H9 (cell line): ENCODE results near the gene PTPRN2. TPM values are rescaled to one million over a fixed set of nuclear protein-coding genes. Genes with fewer than 3 reads are reported as not detected.

Experiments used
- DNase-seq: peaks from one replicate; pipeline ENCODE4 v3.0.0-alpha.2; 2017
- H2AFZ ChIP-seq: one replicate; pipeline ENCODE4 v1.6.1; 2013; ENCODE audit warnings: mild to moderate bottlenecking, low read length, control low read depth, moderate library complexity
- H2AK5ac ChIP-seq: 2 replicates; pipeline ENCODE4 v1.6.1; 2013; ENCODE audit warnings: low read length, control low read depth, mixed read lengths; ENCODE audit not compliant: insufficient read length
- H2BK120ac ChIP-seq: one replicate; pipeline ENCODE4 v1.6.1; 2013; ENCODE audit warnings: low read depth, mild to moderate bottlenecking, low read length, control low read depth, inconsistent platforms; ENCODE audit not compliant: poor library complexity, severe bottlenecking
- H2BK12ac ChIP-seq: 2 replicates; pipeline ENCODE4 v1.6.1; 2013; ENCODE audit warnings: low read length, control low read depth, mixed read lengths, low read depth; ENCODE audit not compliant: insufficient read length
- H2BK15ac ChIP-seq: 2 replicates; pipeline ENCODE4 v1.6.1; 2013; ENCODE audit warnings: low read depth, low read length, control low read depth
- H2BK20ac ChIP-seq: one replicate; pipeline ENCODE4 v1.6.1; 2013; ENCODE audit warnings: low read depth, mild to moderate bottlenecking, low read length, control low read depth, inconsistent platforms; ENCODE audit not compliant: poor library complexity, severe bottlenecking
- H2BK5ac ChIP-seq: 2 replicates; pipeline ENCODE4 v1.6.1; 2013; ENCODE audit warnings: low read length, control low read depth, mixed read lengths; ENCODE audit not compliant: insufficient read length
- H3K14ac ChIP-seq: 2 replicates; pipeline ENCODE4 v1.6.1; 2013; ENCODE audit warnings: low read length, control low read depth; ENCODE audit not compliant: insufficient read depth
- H3K18ac ChIP-seq: 2 replicates; pipeline ENCODE4 v1.6.1; 2013; ENCODE audit warnings: low read depth, mild to moderate bottlenecking, mixed read lengths, low read length, control low read depth; ENCODE audit not compliant: insufficient read length
- H3K23ac ChIP-seq: 2 replicates; pipeline ENCODE4 v1.6.1; 2013; ENCODE audit warnings: low read length, control low read depth, mixed read lengths, low read depth; ENCODE audit not compliant: insufficient read length
- H3K23me2 ChIP-seq: 2 replicates; pipeline ENCODE4 v1.6.1; 2013; ENCODE audit warnings: low read depth, mild to moderate bottlenecking, mixed read lengths, low read length, control low read depth; ENCODE audit not compliant: insufficient read length, poor library complexity, severe bottlenecking
- H3K27ac ChIP-seq: 2 replicates; pipeline ENCODE4 v1.5.1; 2013; ENCODE audit warnings: low read length, control low read depth, mixed read lengths, low read depth; ENCODE audit not compliant: insufficient read length
- H3K27me3 ChIP-seq: 2 replicates; pipeline ENCODE4 v1.6.1; 2013; ENCODE audit warnings: low read length, control low read depth, inconsistent platforms; ENCODE audit not compliant: insufficient read depth
- H3K4ac ChIP-seq: 2 replicates; pipeline ENCODE4 v1.6.1; 2013; ENCODE audit warnings: low read depth, mild to moderate bottlenecking, control low read depth, inconsistent platforms, low read length, moderate library complexity
- H3K4me1 ChIP-seq: 2 replicates; pipeline ENCODE4 v1.6.1; 2013; ENCODE audit warnings: low read length, control low read depth, inconsistent platforms; ENCODE audit not compliant: insufficient read depth
- H3K4me2 ChIP-seq: 2 replicates; pipeline ENCODE4 v1.6.1; 2013; ENCODE audit warnings: low read length, control low read depth, mixed read lengths; ENCODE audit not compliant: insufficient read length, insufficient read depth
- H3K56ac ChIP-seq: 2 replicates; pipeline ENCODE4 v1.6.1; 2013; ENCODE audit warnings: low read depth, mild to moderate bottlenecking, mixed read lengths, low read length, control low read depth; ENCODE audit not compliant: insufficient read length
- H3K79me1 ChIP-seq: 2 replicates; pipeline ENCODE4 v1.6.1; 2013; ENCODE audit warnings: low read depth, mild to moderate bottlenecking, moderate library complexity, low read length, control low read depth, inconsistent platforms; ENCODE audit not compliant: insufficient read depth, poor library complexity, severe bottlenecking
- H3K79me2 ChIP-seq: 2 replicates; pipeline ENCODE4 v1.6.1; 2013; ENCODE audit warnings: low read length, control low read depth, inconsistent platforms; ENCODE audit not compliant: insufficient read depth
- H3K9ac ChIP-seq: 2 replicates; pipeline ENCODE4 v1.6.1; 2013; ENCODE audit warnings: low read length, control low read depth, mixed read lengths; ENCODE audit not compliant: insufficient read length; ENCODE audit errors: extremely low read depth
- H3K9me3 ChIP-seq: one replicate; pipeline ENCODE4 v1.6.1; 2013; ENCODE audit warnings: low read depth, low read length, inconsistent platforms; ENCODE audit not compliant: control insufficient read depth
- H3T11ph ChIP-seq: one replicate; pipeline ENCODE4 v1.6.1; 2013; ENCODE audit warnings: mild to moderate bottlenecking, low read length, control low read depth, inconsistent platforms
- H4K20me1 ChIP-seq: one replicate; pipeline ENCODE4 v1.6.1; 2013; ENCODE audit not compliant: control insufficient read depth, insufficient read length, insufficient read depth
- H4K5ac ChIP-seq: 2 replicates; pipeline ENCODE4 v1.6.1; 2013; ENCODE audit warnings: low read depth, mild to moderate bottlenecking, mixed read lengths, low read length, control low read depth; ENCODE audit not compliant: insufficient read length
- H4K8ac ChIP-seq: replicated peaks from 2 replicates; pipeline ENCODE4 v1.6.1; 2013; ENCODE audit warnings: low read length, control low read depth, mixed read lengths, low read depth; ENCODE audit not compliant: insufficient read length
- H4K91ac ChIP-seq: 2 replicates; pipeline ENCODE4 v1.6.1; 2013; ENCODE audit warnings: low read depth, mild to moderate bottlenecking, moderate library complexity, mixed read lengths, low read length, control low read depth; ENCODE audit not compliant: insufficient read length
- H3K27ac Mint-ChIP-seq, 3 experiments: 2 replicates in 2 of 3; 3 replicates in 1 of 3; pipeline ENCODE4 v1.8.0; 2020 to 2021; ENCODE audit warnings: mixed read lengths in 3 of 3, mild to moderate bottlenecking in 1 of 3, moderate library complexity in 1 of 3
- H3K27me3 Mint-ChIP-seq: 2 replicates; pipeline ENCODE4 v1.8.0; 2021; ENCODE audit warnings: low read depth, mild to moderate bottlenecking, moderate library complexity, mixed read lengths
- H3K36me3 Mint-ChIP-seq, 3 experiments: 2 replicates in 2 of 3; 3 replicates in 1 of 3; pipeline ENCODE4 v1.8.0; 2020 to 2021; ENCODE audit warnings: low read depth in 3 of 3, mixed read lengths in 3 of 3; ENCODE audit not compliant: insufficient read depth in 1 of 3
- H3K4me1 Mint-ChIP-seq, 2 experiments: 2 replicates each; pipeline ENCODE4 v1.8.0; 2020; ENCODE audit warnings: mixed read lengths in 2 of 2
- H3K4me3 Mint-ChIP-seq, 2 experiments: 2 replicates in 1 of 2; 3 replicates in 1 of 2; pipeline ENCODE4 v1.8.0; 2020 to 2021; ENCODE audit warnings: mild to moderate bottlenecking in 2 of 2, mixed read lengths in 2 of 2, moderate library complexity in 1 of 2
- H3K9me3 Mint-ChIP-seq, 2 experiments: 2 replicates in 1 of 2; 3 replicates in 1 of 2; pipeline ENCODE4 v1.8.0; 2020; ENCODE audit warnings: mild to moderate bottlenecking in 2 of 2, mixed read lengths in 2 of 2, moderate library complexity in 1 of 2
- WGBS: extraction: QIAGEN DNeasy Blood & Tissue Kit; methylation state at CpG from one replicate; pipeline ENCODE4 v1.1.7; 2013; ENCODE audit warnings: missing lambda C conversion rate, low lambda C conversion rate, mixed read lengths; ENCODE audit not compliant: insufficient read length; ENCODE audit errors: extremely low coverage; 5-methylcytosine and 5-hydroxymethylcytosine counted together
- total RNA-seq: library from RNA; stranded (reverse); gene quantifications from 2 replicates; pipeline ENCODE4 v1.2.1, GENCODE V29; 2021
- TF ChIP-seq, protein P1 (sequence below): fragments of 200-600 bp; sonication (generic); conservative IDR thresholded peaks from 3 replicates; pipeline ENCODE4 v1.8.0; 2021; ENCODE audit warnings: antibody characterized with exemption, mild to moderate bottlenecking

PTPRN2 gene
- total RNA-seq, 1 experiment from 2014 or later: 5.2 TPM

DNA sequence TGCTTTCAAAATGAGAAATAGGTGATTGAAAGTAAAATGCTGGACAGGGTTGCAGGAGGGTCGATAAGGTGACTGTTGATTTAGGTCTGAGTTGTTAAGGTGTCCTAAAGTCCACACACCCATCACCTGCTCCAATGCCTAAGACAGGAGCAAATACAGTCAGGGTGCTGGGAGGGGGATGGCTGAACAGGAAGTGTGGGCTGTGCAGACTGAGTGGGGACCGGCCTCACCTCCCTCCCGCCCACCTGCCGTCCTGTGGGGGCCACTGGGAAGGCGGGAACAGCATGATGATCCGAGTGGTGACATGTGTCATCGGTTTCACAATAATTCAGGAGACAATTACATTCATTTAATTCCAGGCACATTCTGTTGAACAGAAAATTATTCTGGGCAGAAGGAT is 990.1 kb downstream of the PTPRN2 start:
- peaks cover 68% of the 10 kb centered on the region; the same call in 1 of the 2 replicates for H3K27me3 ChIP-seq
- H3K4me1 Mint-ChIP-seq: no peaks in the 10 kb centered on the region

More for the DNA sequence above, 990.1 kb downstream of the PTPRN2 start:
- H3K9me3 Mint-ChIP-seq: peaks cover 2 to 11% of the 10 kb centered on the region in 2 experiments; a peak in 3 of 5 replicates
- Histone ChIP-seq H2BK5ac (no peak overlapping the region), H3K27ac (no peak overlapping the region), H2AK5ac (no peak overlapping the region), H2AFZ (no peak overlapping the region), H4K20me1 (peaks cover 2% of the 10 kb centered on the region), H3K18ac (no peak overlapping the region), H3K79me2 (no peaks in the 10 kb centered on the region), H2BK20ac (no peak overlapping the region), H3K4me2 (no peak overlapping the region), H2BK120ac (no peak overlapping the region), H4K91ac (no peak overlapping the region), H3K4me1 (no peaks in the 10 kb centered on the region), H2BK15ac (no peak overlapping the region), H4K8ac (no peak overlapping the region), H3K23me2 (no peaks in the 10 kb centered on the region), H3K9me3 (no peaks in the 10 kb centered on the region), H3K4ac (no peak overlapping the region), H3K79me1 (no peaks in the 10 kb centered on the region), H4K5ac (no peak overlapping the region), H3K56ac (no peak overlapping the region), H3K14ac (no peak overlapping the region), H3K23ac (no peak overlapping the region), H3K9ac (no peak overlapping the region), H3T11ph (no peak overlapping the region), H2BK12ac (no peak overlapping the region)
- WGBS: no CpG with 5 or more reads among the region's 7 CpGs
- DNase-seq: no peak
- no peak overlapping the region for H3K4me3 Mint-ChIP-seq
- peaks cover 97% of the 10 kb centered on the region for H3K27me3 Mint-ChIP-seq
- TF ChIP-seq, protein P1, sequence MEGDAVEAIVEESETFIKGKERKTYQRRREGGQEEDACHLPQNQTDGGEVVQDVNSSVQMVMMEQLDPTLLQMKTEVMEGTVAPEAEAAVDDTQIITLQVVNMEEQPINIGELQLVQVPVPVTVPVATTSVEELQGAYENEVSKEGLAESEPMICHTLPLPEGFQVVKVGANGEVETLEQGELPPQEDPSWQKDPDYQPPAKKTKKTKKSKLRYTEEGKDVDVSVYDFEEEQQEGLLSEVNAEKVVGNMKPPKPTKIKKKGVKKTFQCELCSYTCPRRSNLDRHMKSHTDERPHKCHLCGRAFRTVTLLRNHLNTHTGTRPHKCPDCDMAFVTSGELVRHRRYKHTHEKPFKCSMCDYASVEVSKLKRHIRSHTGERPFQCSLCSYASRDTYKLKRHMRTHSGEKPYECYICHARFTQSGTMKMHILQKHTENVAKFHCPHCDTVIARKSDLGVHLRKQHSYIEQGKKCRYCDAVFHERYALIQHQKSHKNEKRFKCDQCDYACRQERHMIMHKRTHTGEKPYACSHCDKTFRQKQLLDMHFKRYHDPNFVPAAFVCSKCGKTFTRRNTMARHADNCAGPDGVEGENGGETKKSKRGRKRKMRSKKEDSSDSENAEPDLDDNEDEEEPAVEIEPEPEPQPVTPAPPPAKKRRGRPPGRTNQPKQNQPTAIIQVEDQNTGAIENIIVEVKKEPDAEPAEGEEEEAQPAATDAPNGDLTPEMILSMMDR: no peak
- peaks cover 0 to 6% (median under 1%) of the 10 kb centered on the region in 3 experiments; a peak in 4 of 7 replicates for H3K36me3 Mint-ChIP-seq
- H3K27ac Mint-ChIP-seq: no peak overlapping the region
